Activated T-helper 9 cell treated with anti-CD3 and anti-CD28 coated beads, Interleukin-2, amount 50 U/mL, for 16 hours (primary cell): ENCODE measurements around the gene POLR1G.
A peak's percentile ranks its signal among the peaks of the same experiment; 100 is the strongest.

ENCODE experiments used
- DNase-seq: peaks from one replicate; pipeline ENCODE4 v3.0.0-alpha.2; 2020; ENCODE audit warnings: low read depth

Gene POLR1G

GRCh38 chr19:45406226-45407090 is at the start of gene POLR1G:
Gene POLR1G (plus strand): TSS chr19:45406644. CDS start chr19:45406697, 53 bp downstream.
- peak; percentile 69 for DNase-seq

GRCh38 chr19:45356760-45357444 is 49.5 kb upstream of the POLR1G start:
- DNase-seq, result no peak

- no peak for DNase-seq
Observed at GRCh38 chr19:45357445-45357783, 49.0 kb upstream of the POLR1G start.

GRCh38 chr19:45358213-45358792 is 48.1 kb upstream of the POLR1G start:
- DNase-seq, result no peak

- DNase-seq, result no peak
Observed at GRCh38 chr19:45361608-45362007, 44.8 kb upstream of the POLR1G start.

- no peak for DNase-seq
Observed at GRCh38 chr19:45362291-45362690, 44.2 kb upstream of the POLR1G start.

- no peak for DNase-seq
Observed at GRCh38 chr19:45363861-45364459, 42.5 kb upstream of the POLR1G start.

- DNase-seq, result no peak
Observed at GRCh38 chr19:45364696-45365095, 41.7 kb upstream of the POLR1G start.

GRCh38 chr19:45368127-45368526 is 38.3 kb upstream of the POLR1G start:
- no peak for DNase-seq

- no peak for DNase-seq
Observed at GRCh38 chr19:45368737-45369340, 37.6 kb upstream of the POLR1G start.

- DNase-seq, result peak; percentile 99
Observed at GRCh38 chr19:45370410-45371204, 35.8 kb upstream of the POLR1G start, which contains the start of gene ERCC2. Gene ERCC2 (minus strand): TSS chr19:45370573. CDS start chr19:45370540, 33 bp downstream.

- DNase-seq, result no peak
Observed at GRCh38 chr19:45376045-45376724, 30.3 kb upstream of the POLR1G start.

- DNase-seq, result no peak
Observed at GRCh38 chr19:45380107-45380506, 26.3 kb upstream of the POLR1G start.

- no peak for DNase-seq
Observed at GRCh38 chr19:45382426-45382825, 24.0 kb upstream of the POLR1G start.

- DNase-seq, result no peak
Observed at GRCh38 chr19:45385392-45386221, 20.8 kb upstream of the POLR1G start.

GRCh38 chr19:45391346-45391745 is 15.1 kb upstream of the POLR1G start:
- no peak for DNase-seq

- DNase-seq, result no peak
Observed at GRCh38 chr19:45391871-45392665, 14.4 kb upstream of the POLR1G start.

GRCh38 chr19:45395821-45396617 is 10.4 kb upstream of the POLR1G start:
- no peak for DNase-seq
